ENCODE results near the gene DLGAP4.
"Not testable (repeated sequence)": the region's sequence is repeated elsewhere in the genome, so short reads cannot be mapped to it uniquely, and the experiment has no call there.

DLGAP4 gene

DNA sequence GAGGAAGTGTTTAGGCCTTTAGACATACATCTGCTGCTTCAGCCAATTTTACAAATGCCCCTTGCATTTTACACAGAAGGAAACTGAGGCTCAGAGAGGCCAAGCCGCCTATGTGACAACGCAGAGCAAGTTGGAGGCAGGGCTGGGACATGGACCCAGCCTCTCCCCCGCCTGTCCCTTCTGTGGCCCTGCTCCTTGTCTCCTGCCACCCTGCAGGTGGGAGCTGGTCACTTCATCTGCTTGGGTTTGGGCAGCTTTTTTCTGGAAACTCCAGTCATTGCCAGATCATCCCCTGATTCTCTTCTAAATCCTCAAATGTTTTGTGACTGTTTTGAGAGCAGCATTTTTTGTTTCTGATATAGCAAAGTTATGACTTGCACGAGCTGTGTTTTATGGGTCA is 68.9 kb downstream of the DLGAP4 start:
- H3K4me3 ChIP-seq (ENCODE audit: control insufficient read depth, low read depth, low read length): no peak overlapping the region
- DNase-seq (ENCODE audit: low read depth): no peak
- TF ChIP-seq CTCF (IDR thresholded peaks at IDR 0.05; ENCODE audit: control insufficient read depth, insufficient read depth, low read depth, low read length, missing control alignments): no peak

DNA sequence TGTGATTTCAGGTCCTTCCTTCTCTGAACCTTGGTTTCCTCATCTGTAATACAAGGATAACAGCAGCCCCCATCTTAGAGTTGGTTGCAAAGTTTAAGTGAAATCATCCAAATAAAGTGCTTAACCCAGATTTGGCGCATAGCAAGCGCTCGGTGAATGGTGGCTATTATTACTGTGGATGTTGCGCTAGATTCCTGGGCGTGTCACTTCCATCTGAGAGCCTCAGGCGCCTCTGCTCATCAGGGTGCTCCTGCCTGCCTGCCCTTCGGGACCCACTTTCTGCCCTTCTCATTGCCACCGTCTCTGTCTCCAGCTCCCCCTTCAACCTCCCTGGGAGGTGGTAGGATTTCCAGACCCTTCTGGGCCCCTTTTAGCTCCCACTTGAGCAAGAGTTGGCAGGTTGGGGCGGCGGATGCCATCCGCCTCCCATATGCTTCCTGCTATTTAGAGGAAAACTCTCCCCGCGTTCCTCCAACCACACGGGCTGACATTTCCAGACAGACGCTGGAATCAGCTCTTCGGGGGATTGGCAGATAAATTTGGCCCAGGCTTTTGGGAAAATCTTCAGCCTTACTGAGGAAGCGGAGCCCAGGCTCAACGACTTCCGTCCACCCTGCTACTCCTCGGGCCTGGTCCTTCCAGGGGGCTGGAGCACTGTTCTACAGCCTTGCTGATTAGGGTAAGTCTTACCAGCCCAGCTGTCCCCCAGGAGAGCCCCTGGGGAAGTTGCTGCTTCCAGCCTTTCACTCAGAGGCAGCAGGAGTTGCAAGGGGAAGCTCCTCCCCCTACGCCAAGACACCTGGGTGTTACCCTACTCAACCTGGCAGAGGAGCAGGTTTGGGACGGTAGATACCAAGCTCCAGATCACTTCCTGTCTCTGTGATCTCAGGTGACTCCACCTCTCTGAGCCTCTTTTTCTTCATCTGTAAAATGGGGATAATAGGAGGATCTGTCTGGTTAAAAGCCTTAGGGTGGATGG is 71.5 kb downstream of the DLGAP4 start:
- no peak for TF ChIP-seq CTCF (IDR thresholded peaks at IDR 0.05; ENCODE audit: control insufficient read depth, insufficient read depth, low read depth, low read length, missing control alignments)
- no peak overlapping the region for H3K4me3 ChIP-seq (ENCODE audit: control insufficient read depth, low read depth, low read length)
- DNase-seq (ENCODE audit: low read depth): no peak

GRCh38 chr20:36378686-36379085 is 72.5 kb downstream of the DLGAP4 start:
- no peak for DNase-seq (ENCODE audit: low read depth)
- H3K4me3 ChIP-seq (ENCODE audit: control insufficient read depth, low read depth, low read length): no peak overlapping the region
- TF ChIP-seq CTCF (IDR thresholded peaks at IDR 0.05; ENCODE audit: control insufficient read depth, insufficient read depth, low read depth, low read length, missing control alignments): no peak

DNA sequence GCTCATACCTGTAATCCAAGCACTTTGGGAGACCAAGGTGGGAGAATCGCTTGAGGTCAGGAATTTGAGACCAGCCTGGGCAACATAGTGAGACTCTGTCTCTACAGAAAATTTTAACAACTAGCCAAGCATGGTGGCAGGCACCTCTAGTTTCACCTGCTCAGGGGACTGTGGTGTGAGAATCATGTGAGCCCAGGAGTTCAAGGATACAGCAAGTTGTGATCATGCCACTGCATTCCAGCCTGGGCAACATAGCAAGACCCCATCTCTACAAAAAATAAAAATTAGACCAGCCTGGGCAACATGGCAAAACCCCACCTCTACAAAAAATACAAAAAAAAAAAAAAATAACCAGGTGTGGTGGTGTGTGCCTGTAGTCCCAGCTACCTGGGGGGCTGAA is 73.8 kb downstream of the DLGAP4 start:
- H3K4me3 ChIP-seq (ENCODE audit: control insufficient read depth, low read depth, low read length); DNase-seq (ENCODE audit: low read depth): not testable (repeated sequence)

DNA sequence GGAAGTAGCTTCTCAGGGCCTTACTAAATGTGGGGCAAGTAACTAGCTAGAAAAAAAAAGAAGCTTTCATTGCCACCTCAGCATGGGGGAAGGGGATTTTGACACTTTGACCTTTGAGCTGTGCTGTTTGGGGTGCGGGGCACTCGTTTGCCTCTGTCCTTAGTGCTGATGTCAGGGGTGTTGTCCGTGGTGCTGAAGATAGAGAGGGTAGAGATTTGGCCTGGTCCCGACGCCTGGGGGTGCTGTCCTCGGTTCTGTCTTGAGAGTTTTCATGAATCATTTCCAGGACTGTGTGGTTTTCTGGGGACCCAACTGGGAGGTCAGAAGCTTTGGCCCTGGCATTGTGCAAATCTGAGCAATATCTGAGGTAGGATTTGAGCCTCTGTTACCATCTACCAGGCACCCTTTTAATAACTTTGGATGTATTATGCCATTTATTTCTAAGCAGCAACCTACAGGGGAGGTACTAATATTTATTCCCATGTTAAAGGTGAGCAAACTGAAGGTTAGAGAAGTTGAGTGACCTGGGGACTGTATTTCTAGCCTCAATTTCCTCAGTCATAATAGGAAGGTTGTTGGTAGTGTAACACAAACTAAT is 78.0 kb downstream of the DLGAP4 start:
- TF ChIP-seq CTCF (IDR thresholded peaks at IDR 0.05; ENCODE audit: control insufficient read depth, insufficient read depth, low read depth, low read length, missing control alignments): peak; percentile 20
- no peak overlapping the region for H3K4me3 ChIP-seq (ENCODE audit: control insufficient read depth, low read depth, low read length)
- DNase-seq (ENCODE audit: low read depth): no peak

DNA sequence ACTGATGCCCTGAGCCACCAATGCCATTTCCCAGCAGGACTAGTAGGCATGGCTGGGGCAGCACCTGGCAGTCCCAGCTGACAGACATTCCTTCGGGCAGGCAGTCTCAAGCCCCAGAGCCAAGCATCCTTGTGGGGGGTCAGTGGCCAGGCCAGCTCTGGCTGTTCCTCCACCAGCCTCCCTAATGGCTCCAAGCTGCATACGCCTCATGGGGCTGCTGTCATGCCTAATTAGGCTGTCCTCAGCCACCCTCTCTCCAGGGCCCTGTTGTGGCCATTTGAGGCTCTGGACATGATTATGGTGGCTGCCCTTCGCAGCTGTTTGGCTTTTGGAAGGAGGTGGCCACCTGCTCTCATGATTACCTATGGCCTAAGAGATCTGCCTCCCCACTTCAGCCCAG is 79.4 kb downstream of the DLGAP4 start:
- no peak for TF ChIP-seq CTCF (IDR thresholded peaks at IDR 0.05; ENCODE audit: control insufficient read depth, insufficient read depth, low read depth, low read length, missing control alignments)
- no peak overlapping the region for H3K4me3 ChIP-seq (ENCODE audit: control insufficient read depth, low read depth, low read length)
- DNase-seq (ENCODE audit: low read depth): no peak

DNA sequence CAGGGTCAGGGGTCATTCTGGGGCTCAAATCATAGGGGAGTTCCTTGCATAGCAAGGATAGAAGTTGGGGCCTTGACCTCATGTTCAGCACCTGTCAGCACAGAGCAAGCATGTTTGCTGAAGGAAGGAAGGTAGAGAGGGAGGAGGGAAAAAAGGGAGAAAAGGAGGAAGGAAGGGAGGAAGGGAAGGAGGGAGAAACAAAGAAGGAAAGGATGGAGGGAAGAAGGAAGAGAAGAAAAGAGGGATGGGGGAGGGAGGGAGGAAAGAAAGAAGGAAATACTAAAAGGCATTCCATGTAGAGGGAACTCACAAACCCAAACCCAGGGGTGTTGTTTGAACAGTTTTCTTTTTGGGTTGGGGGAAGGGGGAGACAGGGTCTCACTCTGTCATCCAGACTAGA is 80.1 kb downstream of the DLGAP4 start:
- no peak for TF ChIP-seq CTCF (IDR thresholded peaks at IDR 0.05; ENCODE audit: control insufficient read depth, insufficient read depth, low read depth, low read length, missing control alignments)
- no peak for DNase-seq (ENCODE audit: low read depth)
- no peak overlapping the region for H3K4me3 ChIP-seq (ENCODE audit: control insufficient read depth, low read depth, low read length)

Measured in AG09309 (cell line).